ENCODE results near the gene ELP6. TPM values are rescaled to one million over a fixed set of nuclear protein-coding genes. Genes with fewer than 3 reads are reported as not detected.
A peak's percentile ranks its signal among the peaks of the same experiment; 100 is the strongest.
"Not testable (repeated sequence)": the region's sequence is repeated elsewhere in the genome, so short reads cannot be mapped to it uniquely, and the experiment has no call there.

Gene ELP6
- total RNA-seq, 2 donors from 2014 or later = 14.9 to 16.7 TPM

GRCh38 chr3:47517937-47518336, 4.4 kb upstream of the ELP6 start:
- Histone ChIP-seq H3K4me1 (no peaks in the 10 kb centered on the region), H3K36me3 (no peaks in the 10 kb centered on the region)
- no peak for TF ChIP-seq CTCF (IDR thresholded peaks at IDR 0.05)

GRCh38 chr3:47515864-47516319, 2.4 kb upstream of the ELP6 start:
- Histone ChIP-seq H3K4me1 (peaks cover 0 to 7% of the 10 kb centered on the region in 2 donors), H3K27me3 (no peaks in the 10 kb centered on the region), H3K27ac (no peak overlapping the region), H3K36me3 (peaks cover under 1% of the 10 kb centered on the region), H3K4me3 (no peak overlapping the region), H3K9me3 (no peaks in the 10 kb centered on the region)
- DNase-seq (ENCODE audit: low spot score) = no peak
- TF ChIP-seq CTCF (IDR thresholded peaks at IDR 0.05) = no peak

More at GRCh38 chr3:47517937-47518336, 4.4 kb upstream of the ELP6 start:
- Histone ChIP-seq H3K27ac (no peak overlapping the region), H3K4me3 (no peak overlapping the region), H3K27me3 (no peaks in the 10 kb centered on the region), H3K9me3 (no peaks in the 10 kb centered on the region)
- DNase-seq (ENCODE audit: low spot score) = no peak

- H3K36me3 ChIP-seq = peaks cover 7% of the 10 kb centered on the region
- H3K4me3 ChIP-seq = no peak overlapping the region
- H3K27me3 ChIP-seq = no peaks in the 10 kb centered on the region
- TF ChIP-seq CTCF (IDR thresholded peaks at IDR 0.05) = no peak
- DNase-seq (ENCODE audit: low spot score) = no peak
- peaks cover 0 to 7% of the 10 kb centered on the region in 2 donors for H3K4me1 ChIP-seq
- H3K9me3 ChIP-seq = no peaks in the 10 kb centered on the region
- H3K27ac ChIP-seq = no peak overlapping the region
Measured at GRCh38 chr3:47515100-47515499, 1.6 kb upstream of the ELP6 start.

GRCh38 chr3:47512416-47513124, 942 bp downstream of the ELP6 start:
- no peak for DNase-seq (ENCODE audit: low spot score)
- peak overlapping the region; percentile 95 to 99 for H3K27ac ChIP-seq

GRCh38 chr3:47505267-47505666, 8.2 kb downstream of the ELP6 start:
- H3K27me3 ChIP-seq; H3K9me3 ChIP-seq; H3K27ac ChIP-seq; H3K4me1 ChIP-seq; H3K4me3 ChIP-seq; DNase-seq (ENCODE audit: low spot score): not testable (repeated sequence)
- peaks cover 52% of the 10 kb centered on the region for H3K36me3 ChIP-seq

More at GRCh38 chr3:47512416-47513124, 942 bp downstream of the ELP6 start:
- Histone ChIP-seq H3K9me3 (no peaks in the 10 kb centered on the region), H3K36me3 (peaks cover 29% of the 10 kb centered on the region), H3K4me3 (peak overlapping the region; percentile 72 to 78), H3K27me3 (no peaks in the 10 kb centered on the region), H3K4me1 (peaks cover 0 to 7% of the 10 kb centered on the region in 2 donors)
- no peak for TF ChIP-seq CTCF (IDR thresholded peaks at IDR 0.05)

- no peaks in the 10 kb centered on the region for H3K27me3 ChIP-seq
- TF ChIP-seq CTCF (IDR thresholded peaks at IDR 0.05) = no peak
- H3K27ac ChIP-seq = no peak overlapping the region
- no peak overlapping the region for H3K4me3 ChIP-seq
- no peaks in the 10 kb centered on the region for H3K4me1 ChIP-seq
- H3K9me3 ChIP-seq = no peaks in the 10 kb centered on the region
- H3K36me3 ChIP-seq = peaks cover 49% of the 10 kb centered on the region
- DNase-seq (ENCODE audit: low spot score) = no peak
Measured at GRCh38 chr3:47504113-47504512, 9.4 kb downstream of the ELP6 start.

Measured in right atrium auricular region (tissue), 2 donors.